OCI-M2 (cell line): ENCODE results near the gene TMEM131.
"Not testable (repeated sequence)": the region's sequence is repeated elsewhere in the genome, so short reads cannot be mapped to it uniquely, and the experiment has no call there.

Experiments used
- DNase-seq: peaks from one replicate; lab custom pipeline; 2025; ENCODE audit not compliant: unreplicated experiment; lab: John Stamatoyannopoulos, UW

The TMEM131 gene

GRCh38 chr2:97869722-97870346 lies 125.9 kb downstream of the TMEM131 start:
- DNase-seq, result no peak

GRCh38 chr2:97868986-97869721 lies 126.6 kb downstream of the TMEM131 start:
- no peak for DNase-seq

DNA sequence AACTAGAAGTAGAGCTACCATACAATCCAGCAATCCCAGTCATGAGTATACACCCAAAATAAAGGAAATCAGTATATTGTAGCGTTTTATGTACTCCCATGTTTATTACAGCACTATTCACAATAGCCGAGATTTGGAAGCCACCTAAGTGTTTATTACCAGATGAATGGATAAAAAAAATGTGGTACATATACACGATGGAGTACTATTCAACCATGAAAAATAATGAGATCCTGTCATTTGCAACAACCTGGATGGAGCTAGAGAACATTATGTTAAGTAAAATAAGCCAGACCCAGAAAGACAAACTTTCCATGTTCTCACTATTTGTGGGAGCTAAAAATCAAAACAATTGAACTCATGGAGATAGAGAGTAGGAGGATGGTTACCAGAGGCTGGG lies 131.9 kb downstream of the TMEM131 start:
- no peak for DNase-seq

GRCh38 chr2:97861177-97861576 lies 134.6 kb downstream of the TMEM131 start:
- no peak for DNase-seq

DNA sequence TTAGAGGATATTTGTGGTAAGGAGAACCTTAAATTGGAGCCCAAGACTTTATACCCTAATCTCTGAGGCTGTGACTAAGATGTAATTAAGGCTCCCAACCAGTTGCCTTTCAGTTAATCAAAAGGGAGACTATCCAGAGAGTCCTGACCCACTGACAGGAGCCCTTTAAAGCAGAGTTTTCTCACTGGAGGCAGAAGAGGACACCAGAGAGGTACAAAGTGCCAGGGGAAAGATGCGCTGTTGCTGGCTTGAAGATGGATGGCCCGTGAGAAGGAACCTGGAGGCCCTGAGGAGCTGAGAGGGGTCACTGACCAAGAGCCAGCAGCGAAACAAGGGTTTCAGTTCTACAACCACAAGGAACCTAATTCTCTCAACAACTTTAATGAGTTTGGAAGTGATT lies 137.3 kb downstream of the TMEM131 start:
- no peak for DNase-seq

GRCh38 chr2:97857553-97857952 lies 138.2 kb downstream of the TMEM131 start:
- no peak for DNase-seq

GRCh38 chr2:97853057-97853456 lies 142.7 kb downstream of the TMEM131 start:
- not testable (repeated sequence) for DNase-seq

GRCh38 chr2:97851172-97851571 lies 144.6 kb downstream of the TMEM131 start:
- DNase-seq, result no peak

DNA sequence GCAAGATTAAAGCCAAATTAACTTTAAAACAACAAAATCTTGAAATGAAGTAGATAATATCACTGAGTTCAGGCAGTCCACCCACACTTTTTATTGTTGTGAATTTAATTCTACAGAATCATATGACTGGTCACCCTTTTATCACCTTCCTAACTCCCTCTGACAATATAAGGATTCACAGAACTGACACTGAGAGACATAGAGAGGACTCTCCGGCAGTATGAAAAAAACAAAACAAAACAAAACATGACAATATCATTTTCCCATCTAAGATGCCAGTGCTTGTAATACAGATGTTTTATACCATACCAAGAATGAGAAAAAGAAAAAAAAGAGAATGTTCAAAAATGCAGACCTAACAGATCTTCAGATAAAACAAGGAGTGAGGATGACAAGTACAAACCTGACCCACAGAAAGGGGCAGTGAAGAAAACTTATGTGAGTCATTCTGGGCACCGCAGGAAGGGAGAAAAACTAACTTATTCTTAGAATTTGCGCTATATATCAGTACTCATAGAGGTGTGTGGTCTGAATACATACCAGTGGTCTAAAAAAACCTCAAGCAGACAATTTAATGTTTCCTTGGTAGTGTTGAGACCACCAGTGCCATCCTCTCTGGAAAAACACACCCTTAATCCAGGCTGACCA lies 145.7 kb downstream of the TMEM131 start:
- no peak for DNase-seq

DNA sequence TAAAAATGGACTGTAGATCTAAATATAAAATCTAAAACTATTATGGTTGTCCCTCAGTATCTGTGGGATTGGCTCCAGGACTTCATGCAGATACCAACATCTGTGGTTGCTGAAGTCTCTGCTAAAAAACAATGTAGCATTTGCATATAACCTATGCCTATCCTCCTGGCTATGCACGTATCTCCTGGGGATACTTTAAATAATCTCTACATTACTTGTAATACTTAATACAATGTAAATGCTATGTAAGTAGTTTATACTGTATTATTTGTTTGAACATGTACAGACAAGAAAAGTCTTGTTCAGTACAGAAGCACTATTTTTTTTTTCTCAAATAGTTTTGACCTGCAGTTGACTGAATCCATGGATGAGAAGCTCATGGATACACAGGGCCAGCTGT lies 147.4 kb downstream of the TMEM131 start:
- DNase-seq, result no peak

DNA sequence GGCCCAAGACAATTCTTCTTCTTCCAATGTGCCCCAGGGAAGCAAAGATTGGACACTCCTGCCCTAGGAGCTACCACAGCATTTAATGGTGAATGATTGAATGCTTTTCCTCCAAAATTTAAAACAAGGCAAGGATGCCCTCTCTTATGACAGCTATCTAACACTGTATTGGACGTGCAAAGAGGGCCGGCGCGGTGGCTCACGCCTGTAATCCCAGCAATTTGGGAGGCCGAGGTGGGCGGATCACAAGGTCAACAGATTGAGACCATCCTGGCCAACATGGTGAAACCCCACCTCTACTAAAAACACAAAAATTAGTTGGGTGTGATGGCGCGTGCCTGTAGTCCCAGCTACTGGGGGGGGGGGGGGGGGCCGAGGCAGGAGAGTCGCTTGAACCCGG lies 149.0 kb downstream of the TMEM131 start:
- DNase-seq, result not testable (repeated sequence)

DNA sequence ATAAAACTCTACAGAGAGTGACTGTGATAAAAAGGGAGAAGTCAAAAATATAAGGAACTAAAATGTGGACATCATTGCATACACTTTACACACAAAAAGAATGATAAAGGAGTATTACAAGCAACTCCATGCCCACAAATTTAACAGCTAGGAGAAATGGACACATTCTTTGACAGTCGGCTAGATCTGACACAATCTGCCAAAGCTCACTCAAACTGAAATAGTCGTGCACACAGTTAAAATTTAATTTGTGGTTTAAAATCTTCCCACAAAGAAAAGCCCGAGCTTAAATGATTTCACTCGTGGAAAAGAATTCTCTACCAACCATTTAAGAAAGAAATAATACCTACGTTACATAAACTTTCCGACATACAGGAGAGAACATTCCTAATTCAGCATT lies 149.9 kb downstream of the TMEM131 start:
- no peak for DNase-seq

- DNase-seq, result no peak
Observed at GRCh38 chr2:97845133-97845532, 150.6 kb downstream of the TMEM131 start.

- no peak for DNase-seq
Observed at GRCh38 chr2:97844311-97844859, 151.4 kb downstream of the TMEM131 start.

DNA sequence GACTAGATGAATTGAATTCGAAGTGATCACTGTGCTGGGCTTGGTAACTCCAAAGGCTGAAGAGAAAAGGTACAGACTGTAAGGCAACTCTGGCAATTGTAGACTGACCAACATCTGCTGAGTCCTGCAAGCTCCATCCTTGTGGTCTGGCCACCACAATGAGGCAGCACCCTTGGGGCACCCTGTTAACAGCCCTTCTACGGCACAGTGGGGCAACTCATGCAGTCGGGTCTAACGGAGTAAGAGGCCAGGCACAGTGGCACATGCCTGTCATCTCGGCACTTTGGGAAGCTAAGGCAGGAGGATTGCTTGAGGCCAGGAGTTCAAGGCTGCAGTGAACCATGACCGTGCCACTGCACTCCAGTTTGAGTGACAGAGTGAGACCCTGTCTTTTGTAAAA lies 155.6 kb downstream of the TMEM131 start:
- DNase-seq, result no peak

DNA sequence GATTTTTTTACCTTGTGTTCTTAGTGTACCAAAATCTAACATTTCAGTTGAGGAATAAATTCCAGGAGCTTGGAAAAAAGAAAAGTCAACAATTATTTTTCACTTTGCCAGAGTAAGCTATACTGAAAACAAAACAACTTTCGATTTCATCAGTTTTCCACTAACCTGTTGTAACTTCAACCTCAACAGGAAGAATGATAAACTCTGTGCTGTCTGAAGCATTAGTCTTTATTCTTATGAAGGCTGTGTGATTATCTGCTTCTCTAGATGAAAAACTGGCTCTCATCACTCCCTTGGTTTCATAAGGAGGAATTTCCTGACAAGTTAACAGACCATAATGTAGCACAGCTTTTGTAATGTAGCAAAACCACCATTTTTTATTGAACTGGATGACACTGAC lies 161.1 kb downstream of the TMEM131 start:
- DNase-seq, result no peak

GRCh38 chr2:97831121-97831520 lies 164.6 kb downstream of the TMEM131 start:
- no peak for DNase-seq

DNA sequence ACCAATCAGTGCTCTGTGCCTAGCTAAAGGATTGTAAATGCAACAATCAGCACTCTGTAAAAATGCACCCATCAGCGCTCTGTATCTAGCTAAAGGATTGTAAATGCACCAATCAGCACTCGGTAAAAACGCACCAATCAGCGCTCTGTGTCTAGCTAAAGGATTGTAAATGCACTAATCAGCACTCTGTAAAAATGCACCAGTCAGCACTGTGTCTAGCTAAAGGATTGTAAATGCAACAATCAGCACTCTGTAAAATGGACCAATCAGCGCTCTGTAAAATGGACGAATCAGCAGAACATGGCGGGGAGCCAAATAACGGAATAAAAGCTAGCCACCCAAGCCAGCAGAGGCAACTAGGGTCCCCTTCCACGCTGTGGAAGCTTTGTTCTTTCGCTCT lies 166.5 kb downstream of the TMEM131 start:
- DNase-seq, result not testable (repeated sequence)

GRCh38 chr2:97827013-97827412 lies 168.7 kb downstream of the TMEM131 start:
- DNase-seq, result not testable (repeated sequence)

DNA sequence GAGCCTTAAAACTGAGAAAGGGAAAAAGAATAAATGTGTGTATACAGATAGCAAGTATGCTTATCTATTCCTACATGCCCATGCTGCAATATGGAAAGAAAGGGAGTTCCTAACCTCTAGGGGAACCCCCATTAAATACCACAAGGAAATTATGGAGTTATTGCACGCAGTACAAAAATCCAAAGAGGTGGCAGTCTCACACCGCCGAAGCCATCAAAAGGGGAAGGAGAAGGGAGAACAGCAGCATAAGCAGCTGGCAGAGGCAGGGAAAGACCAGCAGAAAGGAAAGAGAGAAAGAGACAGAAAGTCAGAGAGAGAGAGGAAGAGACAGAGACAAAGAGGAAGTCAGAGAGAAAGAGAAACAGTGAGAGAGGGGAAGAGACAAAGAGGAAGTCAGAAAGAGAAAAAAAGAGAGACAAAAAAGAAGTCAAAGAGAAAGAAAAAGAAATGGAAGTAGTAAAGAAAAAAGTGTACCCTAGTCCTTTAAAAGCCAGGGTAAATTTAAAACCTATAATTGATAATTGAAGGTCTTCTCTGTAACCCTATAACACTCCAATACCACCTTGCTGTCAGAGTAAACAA lies 169.4 kb downstream of the TMEM131 start:
- DNase-seq, result not testable (repeated sequence)

DNA sequence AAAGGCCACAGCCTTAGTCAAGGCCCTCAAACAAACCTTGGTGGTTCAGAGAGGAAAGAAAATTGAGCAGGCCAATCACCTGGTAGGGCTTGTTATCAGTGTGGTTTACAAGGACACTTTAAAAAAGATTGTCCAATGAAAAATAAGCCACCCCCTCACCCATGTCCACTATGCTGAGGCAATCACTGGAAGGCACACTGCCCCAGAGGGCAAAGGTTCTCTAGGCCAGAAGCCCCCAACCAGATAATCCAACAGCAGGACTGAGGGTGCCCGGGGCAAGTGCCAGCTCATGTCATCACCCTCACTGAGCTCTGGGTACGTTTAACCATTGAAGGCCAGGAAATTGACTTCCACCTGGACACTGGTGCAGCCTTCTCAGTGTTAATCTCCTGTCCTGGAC lies 171.7 kb downstream of the TMEM131 start:
- not testable (repeated sequence) for DNase-seq

DNA sequence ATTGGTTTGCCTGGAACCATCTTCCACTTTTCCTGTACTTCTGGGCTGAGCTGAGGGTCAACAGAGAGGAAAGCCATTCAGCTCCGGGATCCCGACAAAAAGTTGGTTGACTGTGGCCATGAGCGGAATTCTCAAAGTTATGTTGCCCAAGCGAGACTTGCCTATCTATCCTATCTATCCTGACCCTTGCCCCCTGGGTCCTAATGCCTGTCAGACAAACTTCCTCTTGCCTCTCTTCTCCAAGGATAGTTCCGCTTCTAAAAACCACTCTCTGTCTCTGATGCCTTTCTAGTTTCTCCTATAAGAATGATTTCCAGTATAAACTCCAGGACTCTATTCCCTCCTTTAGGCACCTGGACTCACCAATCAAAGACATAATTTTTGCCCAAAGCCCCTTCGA lies 173.9 kb downstream of the TMEM131 start:
- not testable (repeated sequence) for DNase-seq
